Measurements from ENCODE around the gene NDFIP1. TPM values are rescaled to one million over a fixed set of nuclear protein-coding genes. Genes with fewer than 3 reads are reported as not detected.
"Not testable (repeated sequence)": the region's sequence is repeated elsewhere in the genome, so short reads cannot be mapped to it uniquely, and the experiment has no call there.

NDFIP1 gene
- total RNA-seq, 4 donors from 2014 or later: 60.4 to 73.6 (median 64.6) TPM

DNA sequence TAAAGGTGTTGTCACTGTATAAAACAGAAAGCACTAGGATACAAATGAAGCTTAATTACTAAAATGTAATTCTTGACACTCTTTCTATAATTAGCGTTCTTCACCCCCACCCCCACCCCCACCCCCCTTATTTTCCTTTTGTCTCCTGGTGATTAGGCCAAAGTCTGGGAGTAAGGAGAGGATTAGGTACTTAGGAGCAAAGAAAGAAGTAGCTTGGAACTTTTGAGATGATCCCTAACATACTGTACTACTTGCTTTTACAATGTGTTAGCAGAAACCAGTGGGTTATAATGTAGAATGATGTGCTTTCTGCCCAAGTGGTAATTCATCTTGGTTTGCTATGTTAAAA, 43.8 kb downstream of the NDFIP1 start:
- DNase-seq (ENCODE audit: low spot score) (no peak), ATAC-seq (ENCODE audit: low FRiP score) (no peak)
- TF ChIP-seq, protein P1, sequence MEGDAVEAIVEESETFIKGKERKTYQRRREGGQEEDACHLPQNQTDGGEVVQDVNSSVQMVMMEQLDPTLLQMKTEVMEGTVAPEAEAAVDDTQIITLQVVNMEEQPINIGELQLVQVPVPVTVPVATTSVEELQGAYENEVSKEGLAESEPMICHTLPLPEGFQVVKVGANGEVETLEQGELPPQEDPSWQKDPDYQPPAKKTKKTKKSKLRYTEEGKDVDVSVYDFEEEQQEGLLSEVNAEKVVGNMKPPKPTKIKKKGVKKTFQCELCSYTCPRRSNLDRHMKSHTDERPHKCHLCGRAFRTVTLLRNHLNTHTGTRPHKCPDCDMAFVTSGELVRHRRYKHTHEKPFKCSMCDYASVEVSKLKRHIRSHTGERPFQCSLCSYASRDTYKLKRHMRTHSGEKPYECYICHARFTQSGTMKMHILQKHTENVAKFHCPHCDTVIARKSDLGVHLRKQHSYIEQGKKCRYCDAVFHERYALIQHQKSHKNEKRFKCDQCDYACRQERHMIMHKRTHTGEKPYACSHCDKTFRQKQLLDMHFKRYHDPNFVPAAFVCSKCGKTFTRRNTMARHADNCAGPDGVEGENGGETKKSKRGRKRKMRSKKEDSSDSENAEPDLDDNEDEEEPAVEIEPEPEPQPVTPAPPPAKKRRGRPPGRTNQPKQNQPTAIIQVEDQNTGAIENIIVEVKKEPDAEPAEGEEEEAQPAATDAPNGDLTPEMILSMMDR (IDR thresholded peaks at IDR 0.05): no peak

DNA sequence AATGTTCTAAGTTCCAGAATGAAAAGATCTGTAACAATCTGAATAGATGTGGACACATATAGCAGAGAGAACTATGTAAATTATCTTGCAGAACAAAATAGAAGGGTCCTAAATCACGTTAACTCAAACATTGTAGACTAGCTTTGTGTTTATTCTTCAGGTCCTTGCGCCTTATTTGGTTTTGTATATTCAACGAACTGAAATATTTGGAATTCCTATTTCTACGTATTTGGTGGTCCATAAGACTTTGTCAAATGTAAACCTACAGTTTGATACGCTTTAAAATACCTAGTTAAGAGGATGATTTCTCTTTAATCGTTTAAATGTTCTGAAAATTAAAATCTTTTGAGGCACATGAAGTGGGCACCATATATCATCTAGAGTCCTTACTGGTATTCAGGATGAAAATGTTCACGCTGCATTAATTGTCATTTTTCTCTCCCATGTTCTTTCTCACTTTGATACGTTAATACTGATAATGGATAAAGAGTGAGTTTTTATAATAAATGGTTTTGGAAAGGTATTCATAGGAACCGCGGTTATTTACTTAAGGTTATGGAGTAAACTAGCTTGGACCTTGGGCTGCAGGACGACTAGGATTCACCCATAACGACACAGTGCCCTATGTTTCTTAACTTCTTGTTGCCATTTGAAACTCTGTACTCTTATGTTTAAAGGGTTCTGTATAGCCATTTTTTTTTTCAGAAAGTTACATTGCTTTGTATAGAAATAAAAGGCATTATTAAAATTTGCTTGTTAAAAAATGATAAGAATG, 45.3 kb downstream of the NDFIP1 start:
- TF ChIP-seq, protein P1 (IDR thresholded peaks at IDR 0.05): no peak
- ATAC-seq (ENCODE audit: low FRiP score) (no peak), DNase-seq (ENCODE audit: low spot score) (no peak)

DNA sequence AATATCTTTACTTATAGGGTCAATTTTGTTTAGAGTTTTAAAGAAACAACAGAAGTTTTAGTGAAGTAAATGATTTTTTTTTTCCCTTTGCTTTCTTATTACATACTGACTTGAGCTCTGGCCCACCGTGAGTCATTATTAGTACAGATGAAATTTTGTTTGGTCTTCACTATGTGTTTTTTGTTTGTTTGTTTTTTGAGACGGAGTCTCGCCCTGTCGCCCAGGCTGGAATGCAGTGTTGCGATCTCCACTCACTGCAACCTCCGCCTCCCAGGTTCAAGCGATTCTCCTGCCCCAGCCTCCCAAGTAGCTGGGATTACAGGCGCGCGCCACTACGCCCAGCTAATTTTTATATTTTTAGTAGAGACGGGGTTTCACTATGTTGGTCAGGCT, 45.9 kb downstream of the NDFIP1 start:
- DNase-seq (ENCODE audit: low spot score); ATAC-seq (ENCODE audit: low FRiP score): not testable (repeated sequence)

DNA sequence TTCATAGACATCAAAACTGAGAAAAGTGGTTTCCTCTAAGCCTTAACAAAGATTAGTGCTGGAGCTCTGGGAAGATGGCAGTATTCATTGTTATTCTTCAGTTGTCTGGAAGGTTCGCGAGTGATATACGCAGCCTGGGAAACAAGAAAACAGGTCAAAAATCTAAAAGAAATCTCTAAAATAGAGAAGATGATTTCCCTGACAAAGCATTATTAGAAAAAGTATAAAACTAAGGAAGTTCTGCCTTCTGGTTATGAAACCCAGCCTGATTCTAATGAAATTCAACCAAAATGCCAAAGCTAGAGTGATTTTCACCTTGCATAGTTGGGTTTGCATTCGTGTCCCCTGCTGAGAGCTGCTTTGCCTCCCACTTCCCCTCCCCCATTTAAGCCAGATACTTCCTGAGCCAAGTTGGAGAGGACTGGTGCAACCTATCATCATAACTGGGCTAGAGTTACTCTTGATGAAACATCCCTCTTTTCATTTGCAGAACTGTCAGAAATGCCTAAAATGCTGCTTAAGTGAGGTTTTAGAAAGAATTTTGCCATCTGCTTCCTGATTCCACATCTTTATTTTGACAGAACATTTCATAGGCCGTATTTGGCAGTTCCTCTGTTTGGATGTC, 48.4 kb downstream of the NDFIP1 start:
- TF ChIP-seq, protein P1 (IDR thresholded peaks at IDR 0.05): no peak
- no peak for ATAC-seq (ENCODE audit: low FRiP score)
- no peak for DNase-seq (ENCODE audit: low spot score)

DNA sequence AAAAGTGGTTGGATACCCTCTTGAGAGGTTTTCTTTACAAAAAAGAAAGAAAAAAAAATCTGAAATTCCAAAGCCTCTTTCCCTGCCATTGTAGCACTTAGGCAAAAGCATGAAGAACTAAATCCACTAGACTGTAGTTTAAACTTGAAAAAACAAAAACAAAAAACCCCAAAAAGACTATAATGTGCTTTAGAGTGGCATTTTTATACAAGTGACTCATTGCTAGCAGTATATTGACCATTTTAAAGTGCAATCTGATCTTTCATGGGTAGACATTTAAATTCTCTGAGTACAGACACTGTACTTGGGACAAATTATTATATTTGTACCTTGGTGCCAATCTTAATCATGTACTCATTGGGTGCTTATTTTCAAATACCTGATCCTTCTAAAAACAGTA, 50.8 kb downstream of the NDFIP1 start:
- ATAC-seq (ENCODE audit: low FRiP score): no peak
- no peak for DNase-seq (ENCODE audit: low spot score)
- TF ChIP-seq, protein P1 (IDR thresholded peaks at IDR 0.05): no peak

DNA sequence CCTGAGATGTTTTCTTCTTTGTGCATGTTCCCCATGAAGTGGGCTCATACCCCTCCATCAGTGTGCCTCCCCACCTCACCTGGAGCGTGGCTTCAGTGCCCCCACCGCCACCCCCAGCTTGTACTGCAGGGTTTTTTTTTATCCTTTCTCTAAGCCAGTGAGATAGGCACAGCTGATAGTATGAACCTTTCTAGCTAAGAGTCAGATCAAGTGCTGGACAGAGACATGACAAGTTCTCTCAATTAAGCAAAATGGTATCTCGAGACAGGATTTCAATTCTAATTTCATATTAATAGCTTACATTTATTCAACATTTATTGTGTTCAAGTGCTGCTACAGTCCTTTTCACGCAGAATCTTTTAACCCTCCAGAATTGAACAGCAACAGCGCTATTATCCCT, 55.7 kb downstream of the NDFIP1 start:
- no peak for DNase-seq (ENCODE audit: low spot score)
- no peak for ATAC-seq (ENCODE audit: low FRiP score)
- TF ChIP-seq, protein P1 (IDR thresholded peaks at IDR 0.05): no peak

DNA sequence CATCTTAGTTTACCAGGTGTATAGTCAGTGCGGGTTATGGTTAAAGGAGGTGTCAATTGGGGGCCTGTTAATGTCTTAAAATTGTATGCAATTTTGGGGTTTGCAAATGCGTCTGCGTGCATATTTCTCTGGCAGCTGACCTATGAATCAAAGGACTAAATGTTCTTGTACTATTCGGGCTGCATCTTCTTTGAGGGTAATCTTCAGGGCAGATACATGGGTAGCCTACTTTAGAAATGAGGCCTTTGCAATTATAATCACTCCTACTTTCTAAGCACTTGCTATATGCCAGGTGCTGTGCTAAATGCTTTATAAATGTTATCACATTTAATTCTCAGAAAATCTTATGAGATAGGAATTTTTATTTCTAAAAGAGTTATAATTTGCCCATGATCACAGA, 58.2 kb downstream of the NDFIP1 start:
- no peak for ATAC-seq (ENCODE audit: low FRiP score)
- no peak for DNase-seq (ENCODE audit: low spot score)
- TF ChIP-seq, protein P1 (IDR thresholded peaks at IDR 0.05): no peak
